Activated CD4-positive, CD25-positive, alpha-beta regulatory T cell treated with anti-CD3 and anti-CD28 coated beads, Interleukin-2, amount 50 U/mL, for 16 hours (primary cell): ENCODE results near the gene CSF3R.

Experiments used
- DNase-seq: peaks from one replicate; pipeline ENCODE4 v3.0.0-alpha.2; 2020; ENCODE audit warnings: low read depth, low spot score

The CSF3R gene

GRCh38 chr1:36458910-36459309 is 23.8 kb downstream of the CSF3R start:
- DNase-seq, result no peak

GRCh38 chr1:36457691-36458090 is 25.0 kb downstream of the CSF3R start:
- DNase-seq, result no peak

DNA sequence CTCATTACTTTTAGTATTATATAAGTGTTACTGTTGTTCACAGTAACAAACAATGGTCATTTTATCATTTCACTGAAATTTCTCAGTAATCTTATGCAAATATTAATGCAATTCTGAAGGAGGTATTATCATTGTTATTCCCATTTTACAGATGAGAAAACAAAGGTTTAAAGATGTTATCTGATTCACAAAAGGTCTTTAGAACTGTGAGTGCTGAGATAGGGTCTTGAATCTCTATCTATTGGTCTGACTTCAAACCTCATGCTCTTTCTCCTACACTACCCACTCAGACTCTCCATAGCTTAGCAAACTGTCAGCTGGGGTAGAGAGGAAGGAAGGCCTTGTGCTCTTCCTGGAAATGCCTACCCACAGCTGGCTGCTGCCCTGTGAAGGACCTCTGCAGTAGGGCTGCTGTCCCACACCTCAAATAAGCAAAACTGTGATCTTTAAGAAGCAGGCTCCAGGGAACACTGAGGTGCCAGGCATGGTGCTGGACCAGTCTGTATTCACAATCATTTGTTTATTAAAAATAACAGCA is 26.3 kb downstream of the CSF3R start:
- no peak for DNase-seq

DNA sequence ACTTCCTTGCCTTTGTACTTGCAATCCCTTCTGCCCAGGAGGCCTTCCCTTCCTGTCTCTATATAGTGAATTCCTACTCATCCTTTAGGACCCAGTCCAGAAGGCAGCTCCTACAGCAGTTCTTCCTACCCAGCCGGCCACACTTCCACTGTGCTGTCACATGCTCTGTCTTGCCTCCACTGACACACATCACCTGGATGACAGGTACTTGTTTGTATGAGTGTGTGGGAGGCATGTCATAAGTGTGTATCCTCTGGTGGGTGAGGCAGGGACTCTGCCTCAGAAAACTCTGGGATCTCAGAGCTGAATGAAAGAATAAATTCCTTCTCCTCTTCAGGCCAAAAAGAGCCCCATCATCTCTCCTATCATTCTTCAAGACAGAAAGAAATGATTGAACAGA is 27.3 kb downstream of the CSF3R start:
- DNase-seq, result no peak

DNA sequence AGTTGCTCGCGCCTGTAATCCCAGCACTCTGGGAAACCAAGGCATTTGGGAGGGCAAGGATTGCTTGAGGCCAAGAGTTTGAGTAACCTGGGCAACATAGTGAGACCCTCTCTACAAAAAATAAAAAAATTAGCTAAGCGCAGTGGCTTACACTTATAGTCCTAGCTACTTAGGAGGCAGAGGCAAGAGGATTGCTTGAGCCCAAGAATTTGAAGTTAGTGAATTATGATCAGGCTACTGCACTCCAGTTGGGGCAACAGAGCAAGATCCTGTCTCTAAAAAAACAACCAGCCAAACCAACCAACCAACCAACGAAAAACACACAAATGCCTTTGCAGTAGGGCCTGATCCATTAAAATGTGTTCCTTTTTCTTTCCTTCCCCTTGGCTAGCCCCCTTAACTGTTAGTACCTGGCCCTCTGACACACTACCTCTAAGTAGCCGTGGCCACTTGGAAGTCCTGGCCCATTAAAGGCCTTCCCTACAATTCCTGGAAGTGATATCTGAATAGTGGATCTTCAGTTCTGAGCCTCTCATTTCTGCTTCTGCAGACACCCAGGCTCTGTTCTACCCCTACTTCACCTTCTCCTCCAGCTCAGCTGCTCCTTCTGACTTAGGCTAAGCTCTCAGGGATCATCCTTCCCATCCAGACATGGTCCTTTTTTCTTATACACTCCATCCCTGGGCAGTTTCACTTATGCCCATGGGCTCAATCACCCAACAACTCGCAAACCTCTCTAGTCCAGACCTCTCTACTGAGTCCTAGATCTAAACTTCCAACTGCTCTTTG is 28.9 kb downstream of the CSF3R start:
- no peak for DNase-seq

DNA sequence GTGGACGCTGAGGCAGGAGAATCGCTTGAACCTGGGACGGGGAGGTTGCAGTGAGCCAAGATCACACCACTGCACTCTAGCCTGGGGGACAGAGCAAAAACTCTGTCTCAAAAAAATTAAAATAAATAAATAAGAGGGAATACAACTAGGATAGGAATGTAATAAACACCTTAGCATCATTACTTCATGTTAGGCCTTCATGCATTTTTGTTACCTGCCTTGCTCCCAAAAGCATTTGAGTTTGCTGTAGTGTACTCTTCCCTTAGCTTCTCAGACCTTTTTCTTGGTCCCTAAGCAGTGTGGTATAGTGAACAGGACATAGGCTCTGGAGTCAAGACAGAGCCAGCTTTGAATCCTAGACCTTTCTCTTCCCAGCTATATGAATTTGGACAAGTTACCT is 29.7 kb downstream of the CSF3R start:
- DNase-seq, result no peak

- DNase-seq, result no peak
Observed at GRCh38 chr1:36450919-36451305, 31.8 kb downstream of the CSF3R start.

DNA sequence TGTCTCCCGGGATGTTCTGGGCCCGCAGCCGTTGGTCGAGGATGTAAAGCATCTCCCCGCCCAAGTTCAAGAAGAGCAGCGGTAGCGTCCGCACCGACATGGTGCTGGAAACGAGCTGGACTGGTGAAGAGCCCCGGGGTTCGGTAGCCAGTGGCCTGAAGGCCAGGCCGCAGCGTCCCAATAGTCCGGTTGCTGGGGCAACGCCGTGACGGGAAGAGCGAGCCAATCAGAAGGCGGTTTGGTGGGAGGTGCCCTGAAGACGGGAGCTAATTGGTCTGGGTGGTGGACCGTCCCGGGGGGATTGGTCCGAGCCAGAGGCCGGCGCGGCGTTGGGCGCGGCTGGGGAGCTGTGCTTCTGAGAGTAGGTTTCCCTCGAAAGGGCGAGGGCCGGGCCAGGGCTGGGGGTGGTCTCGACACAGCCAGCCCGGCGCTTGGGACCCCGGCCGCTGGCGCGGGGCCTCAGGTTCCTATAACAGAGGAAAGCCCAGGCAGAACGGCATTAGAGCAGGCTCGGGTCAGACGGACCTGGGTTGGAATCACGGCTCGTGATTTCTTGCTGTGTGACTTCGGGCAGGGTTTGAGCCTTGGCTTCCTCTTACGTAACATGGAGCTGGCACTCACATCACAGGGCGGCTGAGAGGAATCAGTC is 32.3 kb downstream of the CSF3R start, which contains the start of gene OSCP1:
TSS of gene OSCP1 (minus strand) at position 182 of the 649 bp plus-strand sequence. CDS start at position 100, 82 bp downstream.
- DNase-seq, result peak; percentile 75

- DNase-seq, result no peak
Observed at GRCh38 chr1:36448530-36449056, 34.1 kb downstream of the CSF3R start.

DNA sequence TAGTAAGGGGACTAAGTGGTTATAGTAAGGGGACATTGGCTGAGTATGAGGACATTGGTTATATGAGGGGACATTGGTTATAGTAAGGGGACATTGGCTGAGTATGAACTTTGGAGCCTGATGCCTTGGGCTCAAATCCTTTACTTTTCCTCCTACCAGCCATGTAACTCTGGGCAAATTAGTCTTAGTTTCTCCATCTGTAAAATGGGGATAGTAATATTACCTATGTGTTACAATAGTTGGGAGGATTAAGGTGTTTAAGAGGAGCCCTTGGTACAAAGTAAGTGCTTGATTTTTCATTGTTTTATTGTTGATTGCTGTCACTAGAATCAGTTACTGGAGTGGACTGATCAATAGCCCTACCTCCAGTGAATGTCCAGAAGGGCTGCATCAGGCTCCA is 35.3 kb downstream of the CSF3R start:
- DNase-seq, result no peak

GRCh38 chr1:36446746-36447145 is 36.0 kb downstream of the CSF3R start:
- no peak for DNase-seq

DNA sequence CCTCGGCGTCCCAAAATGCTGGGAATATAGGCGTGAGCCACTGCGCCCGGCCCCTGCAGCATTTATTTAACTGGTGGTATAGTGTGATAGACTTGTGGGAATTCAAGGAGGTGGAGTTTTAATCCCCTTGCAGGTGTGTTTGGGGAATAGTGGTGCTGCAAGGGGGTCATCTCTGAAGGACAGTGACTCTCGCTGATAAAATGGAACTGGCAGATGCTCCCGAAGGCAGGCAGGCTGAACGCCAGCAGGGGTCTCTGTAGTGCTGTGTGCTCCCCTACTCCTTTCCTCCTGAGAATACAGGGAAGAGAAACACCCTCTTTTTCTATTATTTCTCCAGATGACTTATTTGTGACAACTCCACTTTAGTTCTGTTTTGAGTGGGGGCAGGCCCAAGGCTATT is 36.4 kb downstream of the CSF3R start:
- DNase-seq, result no peak

GRCh38 chr1:36443297-36443696 is 39.4 kb downstream of the CSF3R start:
- no peak for DNase-seq

DNA sequence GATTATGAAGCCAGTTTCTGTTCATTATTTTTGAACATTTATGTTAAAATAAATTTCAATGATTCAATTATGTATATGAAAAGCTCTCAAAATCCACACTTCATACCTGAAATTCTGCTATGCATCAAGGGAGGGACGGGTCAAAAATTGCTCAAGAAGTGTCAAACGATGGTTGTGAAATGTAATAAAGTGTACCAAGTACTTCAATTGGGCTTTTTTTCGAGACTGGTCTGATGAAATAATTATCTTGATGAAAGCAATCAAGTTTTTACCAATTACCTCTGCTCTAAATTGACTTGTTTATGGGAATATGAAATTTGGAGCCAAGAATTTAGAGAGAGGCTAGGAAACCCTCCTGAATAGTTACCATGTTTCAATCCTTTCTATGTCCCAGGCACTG is 40.4 kb downstream of the CSF3R start:
- DNase-seq, result no peak

GRCh38 chr1:36440646-36441045 is 42.1 kb downstream of the CSF3R start:
- DNase-seq, result no peak

GRCh38 chr1:36440044-36440443 is 42.7 kb downstream of the CSF3R start:
- DNase-seq, result no peak

GRCh38 chr1:36438715-36439114 is 44.0 kb downstream of the CSF3R start:
- DNase-seq, result no peak

DNA sequence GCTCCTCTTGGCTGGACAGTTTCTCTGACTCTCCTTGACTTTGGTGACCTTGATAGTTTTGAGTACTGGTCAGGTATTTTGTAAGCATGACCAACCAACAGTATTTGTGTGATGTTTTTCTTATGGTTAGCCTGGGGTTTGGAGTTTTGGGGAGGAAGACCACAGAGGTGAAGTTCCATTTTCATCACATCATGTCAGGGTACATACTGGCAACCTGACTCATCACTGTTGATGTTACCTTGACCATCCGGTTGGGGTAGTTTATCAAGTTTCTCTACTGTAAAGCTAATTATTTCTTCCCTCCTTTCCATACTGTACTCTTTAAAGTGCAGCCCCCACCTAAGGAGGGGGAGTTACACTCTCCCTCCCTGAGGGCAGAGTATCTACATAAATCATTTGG is 45.9 kb downstream of the CSF3R start:
- no peak for DNase-seq

GRCh38 chr1:36433102-36433501 is 49.6 kb downstream of the CSF3R start:
- no peak for DNase-seq

- DNase-seq, result no peak
Observed at GRCh38 chr1:36432616-36433015, 50.1 kb downstream of the CSF3R start.

DNA sequence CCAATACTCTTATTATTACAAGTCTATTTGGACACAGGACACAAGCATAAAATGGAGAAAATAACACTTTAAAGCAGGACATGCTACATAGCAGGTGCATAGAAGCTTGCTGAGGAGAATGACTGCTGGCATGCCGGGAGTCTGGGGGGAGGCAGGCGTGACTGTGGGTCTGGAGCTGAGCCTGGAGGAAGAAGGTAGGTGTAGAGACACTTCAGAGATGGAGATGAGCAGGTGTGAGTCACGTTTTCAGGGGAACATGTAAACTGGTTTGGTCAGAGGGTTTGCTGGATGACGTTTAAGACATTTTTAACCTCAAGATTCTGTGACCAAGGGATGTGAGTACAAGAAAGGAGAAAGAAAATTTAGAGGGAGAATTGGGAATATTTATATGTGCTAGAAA is 56.9 kb downstream of the CSF3R start:
- no peak for DNase-seq

DNA sequence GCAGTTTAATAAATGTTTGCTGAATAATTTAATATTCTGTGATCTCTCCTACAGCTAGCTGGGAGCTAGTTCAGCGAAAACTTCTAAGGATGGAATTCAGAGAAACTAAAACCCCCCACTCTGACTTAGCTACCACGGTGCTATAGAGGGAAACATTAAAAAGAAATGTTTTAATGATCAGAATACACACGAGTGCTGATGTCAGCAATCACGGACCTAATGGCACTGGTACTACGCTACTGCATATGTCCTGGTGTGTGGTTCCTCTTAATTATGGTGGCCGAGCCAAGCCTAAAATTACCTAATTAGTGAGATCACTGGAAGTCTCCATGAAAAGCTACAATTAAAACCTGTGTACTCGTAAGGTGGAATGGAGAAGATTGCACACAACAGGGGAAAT is 61.1 kb downstream of the CSF3R start:
- DNase-seq, result no peak

- DNase-seq, result peak; percentile 83
Observed at GRCh38 chr1:36420836-36421317, 61.8 kb downstream of the CSF3R start.
